GM12892 (cell line): Measurements from ENCODE around the gene SERPINI1.

ENCODE experiments used
- POLR2A ChIP-seq: IDR thresholded peaks from 2 replicates; pipeline ENCODE4 v1.6.1; 2011; ENCODE audit warnings: low read depth, low read length, control low read depth
- POLR2AphosphoS5 ChIP-seq: IDR thresholded peaks from 2 replicates; pipeline ENCODE4 v1.6.1; 2011; ENCODE audit warnings: low read depth, low read length, control low read depth
- TAF1 ChIP-seq: IDR thresholded peaks from 2 replicates; pipeline ENCODE4 v1.6.1; 2011; ENCODE audit warnings: low read depth, mild to moderate bottlenecking, control low read depth, low read length, borderline replicate concordance

DNA sequence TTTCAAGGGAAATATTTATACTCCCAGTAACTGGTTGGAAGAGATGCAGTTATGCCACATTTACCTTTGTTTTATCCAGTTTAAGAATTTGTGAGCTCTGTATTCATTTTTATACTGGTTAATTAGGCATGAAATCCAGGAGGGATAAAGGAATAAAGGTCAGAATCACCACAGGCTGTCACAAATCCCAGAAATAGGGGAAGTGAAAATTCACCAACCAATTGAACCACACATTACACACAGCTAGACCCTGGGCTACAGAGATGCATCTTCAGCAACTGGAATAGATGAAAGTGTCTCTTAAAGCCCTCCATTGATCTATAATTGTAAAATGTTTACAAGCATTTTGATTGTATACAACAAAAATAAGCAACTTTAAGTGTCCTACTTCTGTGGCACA is 18.5 kb downstream of the SERPINI1 start:
- TF ChIP-seq POLR2A (no peak), POLR2AphosphoS5 (no peak), TAF1 (no peak)
